SHP77 (cell line): ENCODE data around the gene MPV17L2.
"Not testable (repeated sequence)": the region's sequence is repeated elsewhere in the genome, so short reads cannot be mapped to it uniquely, and the experiment has no call there.

ENCODE experiments used
- DNase-seq, 2 experiments: peaks; one replicate each; lab custom pipeline; 2025; lab: John Stamatoyannopoulos, UW

Gene MPV17L2

DNA sequence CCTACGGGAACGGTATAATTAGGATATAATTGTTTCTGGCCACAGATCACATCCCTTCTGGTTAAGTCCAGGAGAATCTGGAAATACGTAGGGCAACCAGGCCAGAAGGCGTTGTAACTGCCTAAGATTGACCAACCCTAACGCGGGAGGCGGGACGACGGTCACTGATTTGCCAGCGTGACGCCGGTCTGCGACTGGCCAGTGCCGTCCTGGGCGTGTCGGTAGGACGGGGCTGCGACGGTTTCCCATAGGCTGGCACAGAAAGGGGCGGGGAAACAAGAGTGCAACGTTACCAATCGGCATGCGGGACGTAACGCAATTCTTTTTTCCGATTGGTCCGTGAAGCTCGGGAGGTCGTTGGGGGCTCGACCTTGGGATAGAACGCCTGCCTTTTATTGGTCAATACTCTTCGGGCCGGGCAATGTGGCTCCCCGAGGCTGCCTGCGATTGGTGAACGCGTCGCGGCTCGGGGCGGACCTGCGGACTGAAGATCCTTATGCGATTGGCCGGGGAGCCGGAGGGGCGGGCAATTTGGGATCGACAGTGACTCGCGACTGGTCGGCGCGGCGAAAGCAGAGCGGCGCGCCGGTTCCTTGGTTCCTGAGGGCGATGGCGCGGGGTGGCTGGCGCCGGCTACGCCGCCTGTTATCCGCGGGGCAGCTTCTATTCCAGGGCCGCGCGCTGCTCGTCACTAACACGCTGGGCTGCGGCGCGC is at the start of gene MPV17L2:
Gene MPV17L2 (plus strand): TSS at position 546 of the 715 bp plus-strand sequence. CDS start 64 bp downstream, at position 610.
- peak; percentile 99 for DNase-seq

DNA sequence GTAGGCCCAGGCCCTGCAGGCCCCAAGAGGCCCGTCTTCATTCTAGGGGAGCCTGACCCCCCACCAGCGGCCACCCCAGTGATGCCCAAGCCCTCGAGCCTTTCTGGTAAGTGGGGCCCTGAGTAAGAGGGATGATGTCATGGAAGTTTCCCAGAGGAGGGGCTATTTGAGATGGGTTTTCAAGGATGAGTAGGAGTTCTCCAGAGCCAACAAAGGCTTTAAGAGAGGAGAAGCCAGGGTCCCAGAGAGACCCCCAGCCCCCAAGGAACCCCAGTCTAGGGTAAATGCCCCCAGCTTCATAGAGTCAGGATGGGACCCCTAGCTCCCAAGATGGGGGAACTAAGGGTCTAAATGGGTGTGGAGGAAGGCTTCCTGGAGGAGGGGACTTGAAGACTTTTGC is 49.1 kb upstream of the MPV17L2 start:
- DNase-seq = no peak

DNA sequence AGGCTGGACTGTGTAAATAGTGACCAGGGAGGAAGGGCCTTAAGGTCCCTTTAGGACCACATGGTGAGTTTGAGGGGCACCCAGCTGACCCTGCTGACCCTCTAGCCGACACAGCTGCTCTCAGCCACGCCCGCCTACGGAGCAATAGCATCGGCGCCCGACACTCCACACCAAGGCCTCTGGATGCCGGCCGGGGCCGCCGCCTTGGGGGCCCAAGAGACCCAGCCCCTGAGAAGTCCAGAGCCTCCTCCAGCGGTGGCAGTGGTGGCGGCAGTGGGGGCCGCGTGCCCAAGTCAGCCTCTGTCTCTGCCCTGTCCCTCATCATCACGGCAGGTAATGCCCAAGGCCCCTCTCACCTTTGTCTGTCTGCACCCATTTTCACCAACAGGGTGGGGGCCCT is 48.7 kb upstream of the MPV17L2 start:
- DNase-seq = no peak

DNA sequence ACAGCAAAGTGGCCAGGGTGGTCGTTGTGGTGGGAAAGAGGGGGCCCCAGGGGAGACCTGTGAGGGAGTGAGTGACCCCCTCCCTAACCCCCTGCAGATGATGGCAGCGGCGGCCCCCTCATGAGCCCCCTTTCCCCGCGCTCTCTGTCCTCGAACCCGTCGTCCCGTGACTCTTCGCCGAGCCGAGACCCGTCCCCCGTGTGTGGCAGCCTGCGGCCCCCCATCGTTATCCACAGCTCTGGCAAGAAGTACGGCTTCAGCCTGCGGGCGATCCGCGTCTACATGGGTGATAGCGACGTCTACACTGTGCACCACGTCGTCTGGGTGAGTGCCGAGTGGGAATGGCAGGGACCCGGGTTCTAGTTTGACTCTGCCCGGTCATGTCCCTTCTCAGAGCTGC is 48.1 kb upstream of the MPV17L2 start:
- no peak for DNase-seq

DNA sequence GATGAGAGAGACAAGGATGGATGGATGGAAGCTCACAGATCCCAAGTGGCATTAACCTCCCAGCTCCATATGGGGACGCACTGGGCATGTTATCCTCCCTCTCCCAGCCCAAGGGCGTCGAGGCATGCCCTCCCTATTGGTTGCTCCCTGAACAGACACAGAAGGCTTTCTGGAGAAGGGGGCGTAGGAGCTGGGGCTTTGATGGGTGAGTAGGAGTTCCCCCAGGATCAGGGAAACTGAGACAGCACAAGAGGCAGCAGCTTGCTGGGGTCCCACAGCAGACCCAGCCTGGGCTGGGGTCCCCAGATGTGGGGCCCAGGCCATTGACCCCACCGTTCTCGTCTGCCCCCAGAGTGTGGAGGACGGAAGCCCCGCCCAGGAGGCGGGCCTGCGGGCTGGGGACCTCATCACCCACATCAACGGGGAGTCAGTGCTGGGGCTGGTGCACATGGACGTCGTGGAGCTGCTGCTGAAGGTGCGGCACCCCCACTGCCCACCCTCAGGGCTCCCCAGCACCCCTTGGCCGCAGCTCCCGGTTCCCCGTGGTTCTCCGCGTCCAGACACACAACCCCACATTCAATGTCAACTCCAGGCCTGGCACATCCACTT is 47.5 kb upstream of the MPV17L2 start:
- no peak for DNase-seq

DNA sequence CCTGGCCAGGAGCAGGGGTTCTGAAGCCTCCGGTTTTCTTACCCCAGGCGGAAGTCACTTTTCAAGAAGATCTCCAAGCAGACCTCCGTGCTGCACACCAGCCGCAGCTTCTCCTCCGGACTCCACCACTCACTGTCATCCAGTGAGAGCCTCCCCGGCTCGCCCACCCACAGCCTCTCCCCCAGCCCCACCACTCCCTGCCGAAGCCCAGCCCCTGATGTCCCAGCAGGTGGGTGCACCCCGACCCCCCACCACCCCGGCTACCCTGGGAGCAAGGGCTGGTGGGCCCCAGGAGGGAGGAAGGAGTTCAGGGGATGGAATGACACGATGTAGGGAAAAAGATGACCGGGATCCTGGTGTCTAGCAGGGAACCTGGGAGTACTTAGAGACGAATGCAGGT is 45.6 kb upstream of the MPV17L2 start:
- DNase-seq = no peak

DNA sequence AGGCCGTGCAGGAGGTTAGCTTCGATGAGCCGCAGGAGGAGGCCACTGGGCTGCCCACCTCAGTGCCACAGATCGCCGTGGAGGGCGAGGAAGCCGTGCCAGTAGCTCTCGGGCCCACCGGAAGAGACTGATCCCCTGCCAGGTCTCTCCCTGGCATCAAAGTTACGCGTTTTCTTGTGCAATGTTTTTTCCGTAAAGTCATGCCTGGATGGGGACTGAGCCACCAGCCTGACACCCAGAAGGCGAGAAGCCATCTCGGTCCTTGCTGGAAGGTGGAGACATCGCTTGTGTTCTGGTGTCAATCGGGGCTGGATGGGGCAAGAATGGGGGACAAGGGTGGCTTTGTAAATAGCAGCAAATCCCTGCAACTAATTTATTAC is 43.4 kb upstream of the MPV17L2 start:
- DNase-seq = no peak

DNA sequence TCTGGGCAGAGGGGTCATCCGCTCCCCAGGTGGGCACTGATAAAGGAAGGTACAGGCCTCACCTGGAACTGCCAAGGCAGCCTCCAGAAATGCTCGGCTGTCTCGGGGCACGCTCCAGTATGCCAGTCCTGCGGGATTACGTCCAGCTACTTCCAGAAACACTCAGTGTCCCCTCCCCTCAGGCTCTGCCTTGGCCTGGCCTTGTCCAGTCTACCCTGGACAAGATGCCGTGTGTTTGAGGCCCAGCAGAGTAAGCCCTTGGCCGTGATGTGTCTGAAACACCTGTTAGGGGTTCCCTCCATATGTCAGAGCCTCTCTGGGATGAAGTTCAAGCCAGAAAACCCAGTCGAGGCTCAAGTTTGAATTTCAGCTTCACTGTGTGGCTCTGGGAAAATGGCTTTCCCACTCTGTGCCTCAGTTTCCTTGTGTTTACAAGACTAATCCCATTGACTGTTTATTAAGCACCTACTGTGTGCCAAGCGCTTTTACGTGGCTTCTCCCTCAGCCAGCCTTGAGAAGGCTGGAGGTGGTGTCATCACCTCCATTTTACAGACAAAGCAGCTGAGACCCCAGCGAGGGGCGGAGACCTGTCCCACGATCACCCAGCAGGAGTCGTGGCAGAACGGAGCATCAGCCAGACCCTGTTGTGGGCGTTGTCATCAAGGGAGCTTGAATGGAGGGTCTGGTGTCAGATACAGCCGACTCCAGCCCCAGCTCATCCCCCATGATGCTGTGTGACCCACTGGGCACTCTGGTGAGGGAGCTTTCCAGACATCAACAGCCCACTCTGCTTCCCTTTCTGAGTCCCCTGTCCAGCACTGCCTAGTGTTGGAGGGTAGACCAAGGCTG is 42.0 kb upstream of the MPV17L2 start:
- DNase-seq = peak in 1 of 2 experiments; percentile 22

DNA sequence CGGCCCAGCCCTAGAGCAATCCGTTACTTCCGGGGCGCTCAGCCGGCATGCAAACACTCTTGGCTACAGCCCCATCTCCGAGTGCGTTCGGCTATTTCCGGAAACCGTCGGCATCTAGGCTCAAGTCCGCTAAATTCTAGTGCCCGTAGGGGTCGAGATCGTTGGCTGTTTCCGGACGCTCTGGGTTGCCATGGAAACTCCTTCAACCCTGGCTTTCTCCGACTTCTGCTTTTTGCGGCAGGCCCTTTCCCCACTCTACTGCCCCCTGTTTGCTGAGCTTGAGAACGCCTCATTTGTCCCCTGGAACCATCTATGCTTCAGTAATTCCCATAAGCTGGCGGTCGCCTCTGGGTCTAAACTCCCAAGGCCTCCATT is 40.6 kb upstream of the MPV17L2 start:
- peak; percentile 95 to 96 for DNase-seq

DNA sequence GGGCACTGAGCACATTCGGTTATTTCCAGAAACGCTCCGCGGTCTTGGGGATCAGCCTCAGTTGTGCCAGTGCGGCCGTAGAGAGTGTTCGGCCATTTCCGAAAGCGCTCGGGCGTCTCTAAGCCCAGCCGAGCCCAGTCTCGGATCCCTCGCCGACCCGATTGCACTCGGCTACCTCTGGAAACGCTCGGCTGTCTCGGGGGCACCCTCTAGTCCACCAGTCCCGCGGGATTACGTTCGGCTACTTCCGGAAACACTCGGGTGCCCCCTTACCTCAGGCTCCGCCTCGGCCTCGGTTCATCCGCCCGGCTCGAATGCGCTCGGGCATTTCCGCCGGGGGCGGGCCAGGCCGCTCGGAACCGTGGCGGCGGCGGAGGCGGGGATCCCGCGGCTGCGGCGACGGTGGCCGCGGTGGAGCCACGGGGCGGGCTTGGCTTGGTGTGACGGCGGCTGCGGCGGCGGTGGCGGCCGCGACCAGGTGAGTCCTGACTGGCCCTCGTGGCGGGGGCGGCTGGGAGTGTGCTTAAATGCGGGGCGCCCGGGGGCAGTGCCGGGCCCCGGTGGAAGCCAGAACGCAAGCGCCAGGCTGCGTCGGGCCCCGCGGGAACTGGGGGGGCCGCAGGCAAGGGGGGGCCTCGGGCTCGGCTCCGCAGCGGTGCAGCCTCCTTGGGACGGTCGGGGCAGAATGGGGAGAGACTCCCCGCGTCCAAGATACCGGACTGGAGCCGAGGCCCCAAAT is 40.0 kb upstream of the MPV17L2 start, which contains the start of gene PIK3R2:
Gene PIK3R2 (plus strand): TSS at position 347 of the 739 bp plus-strand sequence. CDS start 2,717 bp downstream, outside the sequence.
- peak; percentile 97 for DNase-seq

DNA sequence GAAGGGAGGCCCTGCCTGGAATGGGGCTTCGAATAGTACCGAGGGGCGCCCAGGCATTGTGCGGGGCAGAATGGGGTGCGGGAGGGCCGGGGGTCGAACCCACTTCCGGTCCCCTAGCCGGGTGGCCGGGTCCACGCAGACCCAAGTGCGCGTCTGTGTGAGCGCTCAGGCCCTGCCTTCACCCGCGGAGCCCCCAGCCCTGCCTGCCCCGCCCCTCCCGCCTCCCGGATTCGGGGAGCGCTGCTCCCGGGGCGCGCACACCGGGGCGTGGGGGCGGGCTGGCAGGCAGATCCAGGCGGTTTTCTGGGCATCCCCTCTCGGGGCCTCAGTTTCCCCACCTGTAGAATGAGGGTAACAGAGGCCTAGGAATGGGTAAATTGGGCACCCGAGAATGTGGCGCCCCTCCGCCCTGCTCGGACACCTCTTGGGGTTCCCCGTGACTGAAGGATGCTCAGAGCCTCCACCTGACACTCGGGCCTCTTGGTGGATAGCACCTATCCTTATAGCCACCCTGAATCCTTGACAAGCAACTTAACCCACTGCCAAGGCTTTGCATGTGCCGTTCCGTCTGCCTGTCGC is 39.4 kb upstream of the MPV17L2 start:
- DNase-seq = no peak

DNA sequence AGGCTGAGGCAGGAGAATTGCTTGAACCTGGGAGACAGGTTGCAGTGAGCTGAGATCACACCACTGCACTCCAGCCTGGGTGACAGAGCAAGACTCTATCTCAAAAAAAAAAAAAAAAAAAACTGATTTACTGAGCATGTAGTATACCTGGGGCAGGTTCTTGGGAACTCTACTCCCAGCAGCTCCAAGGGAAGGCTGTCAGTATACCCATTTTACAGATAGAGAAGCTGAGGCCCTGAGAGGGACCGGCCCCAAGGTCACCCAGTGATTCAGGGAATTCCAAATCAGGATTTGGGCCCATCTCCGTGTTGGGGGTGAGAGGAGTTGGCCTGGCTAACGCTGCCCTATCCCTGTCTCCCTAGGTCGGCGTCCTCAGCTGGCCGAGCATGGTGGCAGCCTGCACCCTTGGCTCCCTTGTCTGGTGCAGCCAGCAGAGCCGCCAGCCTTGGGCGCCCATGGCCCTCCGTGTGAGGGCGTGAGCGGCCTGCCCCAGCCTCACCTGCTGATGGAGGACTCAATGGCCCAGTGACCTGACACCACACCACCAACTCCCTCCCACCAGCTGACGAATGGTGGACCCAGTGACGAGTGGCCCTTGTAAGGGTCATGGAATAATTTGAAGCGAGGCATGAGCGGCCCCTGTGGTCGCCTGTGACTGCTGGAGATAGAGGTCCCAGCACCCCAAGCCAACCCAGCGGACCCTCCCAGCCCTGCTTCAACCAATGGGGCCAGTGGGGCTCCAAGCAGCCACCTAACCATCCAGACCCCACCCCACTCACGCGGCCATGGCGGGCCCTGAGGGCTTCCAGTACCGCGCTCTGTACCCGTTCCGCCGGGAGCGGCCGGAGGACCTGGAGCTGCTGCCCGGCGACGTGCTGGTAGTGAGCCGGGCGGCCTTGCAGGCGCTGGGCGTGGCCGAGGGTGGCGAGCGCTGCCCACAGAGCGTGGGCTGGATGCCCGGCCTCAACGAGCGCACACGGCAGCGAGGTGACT is 37.6 kb upstream of the MPV17L2 start:
- no peak for DNase-seq

DNA sequence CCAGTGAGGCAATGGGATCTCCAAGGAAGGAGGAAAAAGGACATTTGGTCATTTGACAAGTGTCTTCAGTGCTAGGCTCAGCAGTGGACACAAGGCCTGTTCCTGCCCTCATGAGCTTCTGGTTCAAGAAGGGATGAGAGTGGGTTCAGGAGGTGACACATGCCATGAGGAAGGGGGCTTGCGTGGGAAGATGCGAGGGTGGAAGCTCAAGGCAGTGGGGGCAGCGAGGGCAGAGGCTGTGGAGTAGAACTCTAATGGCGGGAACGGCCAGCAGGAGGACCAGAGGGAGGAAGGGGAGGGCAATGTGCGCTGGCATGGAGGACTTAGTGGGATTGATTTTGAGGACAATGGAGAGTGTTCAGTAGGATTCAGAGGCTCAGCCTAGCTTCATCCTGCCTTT is 36.8 kb upstream of the MPV17L2 start:
- no peak for DNase-seq

DNA sequence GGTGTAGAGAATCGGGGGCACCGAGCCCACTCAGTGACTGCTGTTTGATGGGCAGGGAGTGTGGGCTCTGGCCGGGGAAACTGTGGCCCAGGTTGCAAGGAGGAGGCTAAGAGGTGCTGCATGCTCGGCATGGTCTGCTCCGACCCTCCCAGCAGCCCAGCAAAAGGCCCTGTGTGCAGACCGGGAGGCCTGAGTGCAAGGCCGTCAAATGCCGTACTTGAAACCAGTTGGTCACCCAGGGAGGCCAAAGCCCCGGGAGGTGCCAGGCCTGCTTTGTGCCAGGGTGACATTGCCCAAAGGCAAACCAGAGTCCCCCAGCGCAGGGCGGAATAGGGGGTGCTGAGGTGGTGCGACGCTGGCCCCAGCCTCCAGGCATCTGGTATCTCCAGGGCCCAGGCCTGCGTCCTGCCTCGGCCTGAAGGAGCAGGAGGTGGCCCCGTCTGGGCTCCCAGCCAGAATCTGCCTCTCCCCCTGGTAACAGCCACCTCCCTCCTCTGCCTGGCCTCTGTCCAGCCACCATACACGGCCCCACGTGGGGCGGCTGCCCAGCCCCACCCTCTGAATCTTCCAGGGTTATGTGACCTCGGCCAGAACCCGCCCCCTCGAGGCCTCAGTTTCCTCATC is 36.1 kb upstream of the MPV17L2 start:
- peak; percentile 91 for DNase-seq

DNA sequence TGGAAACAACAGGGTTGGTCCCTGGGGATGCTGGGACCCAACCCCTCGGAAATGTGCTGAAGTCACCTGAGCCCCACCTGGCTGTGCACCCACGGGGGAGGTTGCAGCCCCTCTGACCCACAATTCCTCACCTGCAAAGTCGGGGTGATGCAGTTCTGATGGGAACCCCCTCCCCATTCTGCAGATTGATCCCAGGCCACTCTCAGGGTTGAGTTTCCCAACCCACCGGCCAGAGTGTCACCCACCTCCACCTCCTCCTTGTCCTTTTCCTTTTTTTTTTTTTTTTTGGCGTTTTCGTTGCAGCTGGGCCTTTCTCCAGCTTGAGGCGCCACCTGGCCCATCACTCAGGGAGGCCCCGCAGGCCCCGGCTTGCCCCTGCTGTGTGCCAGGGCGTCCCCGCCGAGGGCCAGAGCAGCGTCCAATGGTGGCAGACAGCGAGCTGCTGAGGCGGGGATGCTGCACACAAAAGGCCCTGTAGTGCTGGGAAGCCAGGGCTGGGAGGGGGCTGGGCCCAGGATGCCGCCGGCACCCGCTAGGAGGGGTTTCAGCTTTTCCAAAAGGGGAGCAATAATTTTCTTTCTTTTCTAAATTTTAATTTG is 35.5 kb upstream of the MPV17L2 start:
- peak; percentile 81 to 88 for DNase-seq

DNA sequence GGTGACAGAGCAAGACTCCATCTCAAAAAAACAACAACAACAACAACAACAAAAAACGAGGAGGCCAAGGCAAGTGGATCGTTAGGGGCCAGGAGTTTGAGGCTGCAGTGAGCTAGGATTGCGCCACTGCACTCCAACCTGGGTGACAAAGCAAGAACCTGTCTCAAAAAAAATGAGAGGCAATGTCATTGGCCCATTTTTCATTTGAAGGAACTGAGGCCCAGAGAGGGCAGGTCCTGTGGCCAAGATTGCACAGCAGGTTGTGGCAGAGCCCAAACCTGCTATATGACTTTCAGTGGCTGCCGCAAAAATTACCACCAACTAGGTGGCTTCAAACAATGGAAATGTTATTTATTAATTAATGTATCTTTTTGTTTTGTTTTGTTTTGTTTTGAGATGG is 34.6 kb upstream of the MPV17L2 start:
- no peak for DNase-seq

DNA sequence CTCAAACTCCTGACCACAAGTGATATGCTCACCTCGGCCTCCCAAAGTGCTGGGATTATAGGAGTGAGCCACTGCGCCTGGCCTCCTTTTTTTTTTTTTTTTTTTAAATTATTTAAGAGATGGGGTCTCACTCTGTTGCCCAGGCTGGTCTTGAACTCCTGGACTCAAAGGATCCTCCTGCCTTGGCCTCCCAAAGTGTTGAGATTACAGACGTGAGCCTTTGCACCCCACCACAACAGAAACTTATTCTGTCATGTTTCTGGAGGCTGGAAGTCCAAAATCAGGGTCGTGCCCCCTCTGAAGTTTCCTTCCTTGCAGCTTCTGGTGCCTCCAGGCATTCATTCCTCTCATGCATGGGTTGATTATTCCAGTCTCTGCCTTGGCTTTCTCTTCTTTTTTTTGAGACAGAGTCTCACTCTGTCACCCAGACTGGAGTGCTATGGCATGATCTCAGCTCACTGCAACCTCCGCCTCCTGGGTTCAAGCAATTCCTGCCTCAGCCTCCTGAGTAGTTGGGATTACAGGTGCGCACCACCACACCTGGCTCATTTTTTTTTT is 33.9 kb upstream of the MPV17L2 start:
- DNase-seq = not testable (repeated sequence)

DNA sequence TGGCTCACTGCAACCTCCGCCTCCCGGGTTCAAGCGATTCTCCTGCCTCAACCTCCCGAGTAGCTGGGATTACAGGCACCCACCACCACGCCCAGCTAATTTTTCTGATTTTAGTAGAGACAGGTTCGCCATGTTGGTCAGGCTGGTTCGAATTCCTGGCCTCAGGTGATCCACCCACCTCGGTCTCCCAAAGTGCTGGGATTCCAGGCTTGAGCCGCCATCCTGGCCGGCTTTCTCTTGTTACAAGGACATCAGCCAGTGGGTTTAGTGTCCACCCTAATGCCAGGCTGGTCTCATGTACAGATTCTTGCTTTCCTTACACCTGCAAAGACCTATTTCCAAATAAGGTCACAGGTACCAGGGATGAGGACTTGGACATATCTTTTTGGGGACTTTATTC is 33.2 kb upstream of the MPV17L2 start:
- no peak for DNase-seq

DNA sequence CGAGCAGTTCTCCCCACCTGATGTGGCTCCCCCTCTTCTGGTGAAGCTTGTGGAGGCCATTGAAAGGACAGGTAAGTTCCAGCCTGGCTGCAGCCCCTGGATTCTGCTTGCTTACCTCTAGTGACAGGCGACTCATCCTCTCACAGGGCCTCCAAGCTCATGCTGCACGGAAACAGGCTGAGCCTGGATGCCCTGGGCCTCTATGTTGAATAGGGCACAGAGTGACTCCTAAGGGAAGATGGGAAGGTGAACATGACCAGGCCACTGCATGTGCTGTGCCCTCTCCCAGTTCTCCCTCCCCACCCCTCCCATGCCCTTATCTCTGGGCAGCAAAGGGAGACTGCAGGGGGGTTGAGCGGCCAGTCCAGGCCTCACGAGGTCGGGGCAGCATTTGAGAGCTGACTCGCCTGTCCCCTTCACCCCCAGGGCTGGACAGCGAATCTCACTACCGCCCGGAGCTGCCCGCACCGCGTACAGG is 32.5 kb upstream of the MPV17L2 start:
- no peak for DNase-seq
